HCT116 (cell line): Measurements from ENCODE around the gene CCNJL. TPM values are rescaled to one million over a fixed set of nuclear protein-coding genes. Genes with fewer than 3 reads are reported as not detected.

Source experiments
- ATAC-seq: fragments of 200-7000 bp; cut with Tn5 transposase; 2 replicates; pipeline ENCODE4 v1.9.1; 2020; ENCODE audit warnings: mild to moderate bottlenecking, moderate library complexity
- BruUV-seq: library from RNA; stranded (reverse); fragments of 400-500 nt; replicated peaks from 2 replicates; lab custom pipeline; 2021; lab: Mats Ljungman, UMichigan
- CTCF ChIA-PET: fragments of 300-600 bp; sonication (Branson Sonifier 250); formaldehyde crosslinking; loops from one replicate; lab custom pipeline; 2021; ENCODE audit warnings: antibody characterized with exemption; lab: Charles Lee
- POLR2A ChIA-PET: fragments of 300-600, 350-600 bp; sonication (Branson Sonifier 250); formaldehyde crosslinking; loops from one replicate; lab custom pipeline; 2021; ENCODE audit warnings: antibody characterized with exemption; lab: Charles Lee
- RAD21 ChIA-PET, 2 experiments: fragments of 300-600 bp; sonication (Branson Sonifier 250); formaldehyde crosslinking; loops; one replicate each; lab custom pipeline; 2023; ENCODE audit warnings: low total read pairs in 2 of 2; ENCODE audit not compliant: uncharacterized antibody in 2 of 2, unreplicated experiment in 2 of 2, low non-redundant PET in 1 of 2; lab: Charles Lee
- DNase-seq: peaks from one replicate; pipeline ENCODE4 v3.0.0-alpha.2; 2010; ENCODE audit warnings: low read depth, low spot score
- H2AFZ ChIP-seq: fragments of 200-600 bp; shearing (Covaris generic), sonication (generic); 2 replicates; pipeline ENCODE4 v1.6.1; 2017; ENCODE audit warnings: low read depth, mixed run types, mixed read lengths, antibody characterized with exemption, low read length; ENCODE audit not compliant: poor library complexity, severe bottlenecking
- H3K27ac ChIP-seq: 2 replicates; pipeline ENCODE4 v1.5.1; 2012; ENCODE audit warnings: low read depth, low read length
- H3K27me3 ChIP-seq: fragments of 200-600 bp; sonication (generic); 2 replicates; pipeline ENCODE4 v1.6.1; 2016; ENCODE audit warnings: mixed run types, low read length, mixed read lengths; ENCODE audit not compliant: insufficient read depth
- H3K36me3 ChIP-seq, 2 experiments: fragments of 200-500 bp in 1 of 2; fragments of 200-600 bp in 1 of 2; sonication (Bioruptor generic) in 1 of 2; sonication (generic) in 1 of 2; 2 replicates each; pipeline versions ENCODE4 v1.5.1 to v1.6.1; 2014 to 2016; ENCODE audit warnings: low read length in 2 of 2, inconsistent platforms in 1 of 2, mixed read lengths in 1 of 2, mixed run types in 1 of 2; ENCODE audit not compliant: insufficient read depth in 2 of 2, control insufficient read depth in 1 of 2
- H3K4me1 ChIP-seq, 2 experiments: fragments of 200-600 bp in 1 of 2; sonication (generic) in 1 of 2; 2 replicates each; pipeline versions ENCODE4 v1.5.1 to v1.6.1; 2012 to 2017; ENCODE audit warnings: low read length in 2 of 2, inconsistent platforms in 1 of 2, mild to moderate bottlenecking in 1 of 2, mixed read lengths in 1 of 2, mixed run types in 1 of 2, moderate library complexity in 1 of 2; ENCODE audit not compliant: insufficient read depth in 2 of 2, control insufficient read depth in 1 of 2
- H3K4me2 ChIP-seq: fragments of 200-600 bp; sonication (generic); 2 replicates; pipeline ENCODE4 v1.6.1; 2017; ENCODE audit warnings: mixed run types, low read length, mixed read lengths
- H3K4me3 ChIP-seq, 2 experiments: fragments of 200-600 bp in 1 of 2; sonication (generic) in 1 of 2; replicated peaks in 1 of 2; 2 replicates each; pipeline ENCODE4 v1.5.1; 2011 to 2016; ENCODE audit warnings: low read length in 2 of 2, control low read depth in 1 of 2, low read depth in 1 of 2, mild to moderate bottlenecking in 1 of 2, mixed read lengths in 1 of 2, mixed run types in 1 of 2
- H3K79me2 ChIP-seq: fragments of 200-600 bp; sonication (generic); 2 replicates; pipeline ENCODE4 v1.6.1; 2017; ENCODE audit warnings: mild to moderate bottlenecking, mixed run types, low read length, moderate library complexity, mixed read lengths; ENCODE audit not compliant: insufficient read depth
- H3K9ac ChIP-seq: fragments of 200-600 bp; sonication (generic); 2 replicates; pipeline ENCODE4 v1.6.1; 2016; ENCODE audit warnings: low read length, mixed read lengths
- H3K9me2 ChIP-seq: fragments of 200-600 bp; sonication (generic), shearing (Covaris generic); 2 replicates; pipeline ENCODE4 v1.6.1; 2017; ENCODE audit warnings: mixed run types, mild to moderate bottlenecking, moderate library complexity; ENCODE audit not compliant: insufficient read depth
- H3K9me3 ChIP-seq, 2 experiments: fragments of 200-500 bp in 1 of 2; fragments of 200-600 bp in 1 of 2; sonication (Bioruptor generic) in 1 of 2; sonication (generic) in 1 of 2; 2 replicates each; pipeline ENCODE4 v1.6.1; 2014 to 2017; ENCODE audit warnings: low read length in 2 of 2, mixed read lengths in 2 of 2, inconsistent platforms in 1 of 2, low read depth in 1 of 2, mild to moderate bottlenecking in 1 of 2, mixed run types in 1 of 2, moderate library complexity in 1 of 2; ENCODE audit not compliant: control insufficient read depth in 1 of 2, insufficient read depth in 1 of 2
- H4K20me1 ChIP-seq: fragments of 200-600 bp; sonication (generic), shearing (Covaris generic); 2 replicates; pipeline ENCODE4 v1.6.1; 2017; ENCODE audit warnings: mixed run types, mild to moderate bottlenecking, moderate library complexity; ENCODE audit not compliant: insufficient read depth
- ATF3 ChIP-seq: IDR thresholded peaks from 2 replicates; pipeline ENCODE4 v1.6.1; 2012
- CEBPB ChIP-seq: IDR thresholded peaks from 2 replicates; pipeline ENCODE4 v1.6.1; 2012; ENCODE audit warnings: low read depth
- CTCF ChIP-seq, 3 experiments: fragments of 200-600 bp in 1 of 3; sonication (generic) in 1 of 3; IDR thresholded peaks in 2 of 3; conservative IDR thresholded peaks in 1 of 3; 2 replicates each; pipeline ENCODE4 v1.5.1; 2012 to 2017; ENCODE audit warnings: low read depth in 2 of 3, low read length in 2 of 3, antibody characterized with exemption in 1 of 3, borderline replicate concordance in 1 of 3, control low read depth in 1 of 3, mild to moderate bottlenecking in 1 of 3, mixed read lengths in 1 of 3, mixed run types in 1 of 3, moderate library complexity in 1 of 3; ENCODE audit not compliant: insufficient read depth in 1 of 3
- ELF1 ChIP-seq: IDR thresholded peaks from 2 replicates; pipeline ENCODE4 v1.6.1; 2012; ENCODE audit warnings: low read depth, borderline replicate concordance
- JUND ChIP-seq: IDR thresholded peaks from 2 replicates; pipeline ENCODE4 v1.6.1; 2012
- REST ChIP-seq: IDR thresholded peaks from 2 replicates; pipeline ENCODE4 v1.6.1; 2012; ENCODE audit warnings: low read depth
- SP1 ChIP-seq: IDR thresholded peaks from 2 replicates; pipeline ENCODE4 v1.6.1; 2012; ENCODE audit warnings: low read depth
- intact Hi-C: fragments of 100-400 bp; cut with micrococcal nuclease; formaldehyde crosslinking; loops from 2 replicates; pipeline ENCODE4 v1.10.0; 2022
- total RNA-seq: library from RNA; stranded (reverse); gene quantifications from one replicate; pipeline ENCODE4 v1.2.1, GENCODE V29; 2021; ENCODE audit not compliant: unreplicated experiment
- TF ChIP-seq, protein P1 (sequence below): IDR thresholded peaks from 2 replicates; pipeline ENCODE4 v1.6.1; 2011; ENCODE audit warnings: mild to moderate bottlenecking, low read length, moderate library complexity; ENCODE audit not compliant: insufficient replicate concordance; ENCODE audit errors: extremely low read depth

The CCNJL gene
- total RNA-seq, 1 experiment from 2014 or later, result 2.9 TPM

- TF ChIP-seq JUND (no peak), REST (no peak), CTCF (IDR thresholded peaks at IDR 0.05 in 2 of 3, conservative IDR thresholded peaks at IDR 0.05 in 1 of 3; ENCODE audit: borderline replicate concordance in 1 of 3, insufficient read depth in 1 of 3, low read depth in 2 of 3, low read length in 2 of 3) (no peak), ATF3 (no peak), ELF1 (no peak), CEBPB (no peak), SP1 (no peak)
- TF ChIP-seq, protein P1, sequence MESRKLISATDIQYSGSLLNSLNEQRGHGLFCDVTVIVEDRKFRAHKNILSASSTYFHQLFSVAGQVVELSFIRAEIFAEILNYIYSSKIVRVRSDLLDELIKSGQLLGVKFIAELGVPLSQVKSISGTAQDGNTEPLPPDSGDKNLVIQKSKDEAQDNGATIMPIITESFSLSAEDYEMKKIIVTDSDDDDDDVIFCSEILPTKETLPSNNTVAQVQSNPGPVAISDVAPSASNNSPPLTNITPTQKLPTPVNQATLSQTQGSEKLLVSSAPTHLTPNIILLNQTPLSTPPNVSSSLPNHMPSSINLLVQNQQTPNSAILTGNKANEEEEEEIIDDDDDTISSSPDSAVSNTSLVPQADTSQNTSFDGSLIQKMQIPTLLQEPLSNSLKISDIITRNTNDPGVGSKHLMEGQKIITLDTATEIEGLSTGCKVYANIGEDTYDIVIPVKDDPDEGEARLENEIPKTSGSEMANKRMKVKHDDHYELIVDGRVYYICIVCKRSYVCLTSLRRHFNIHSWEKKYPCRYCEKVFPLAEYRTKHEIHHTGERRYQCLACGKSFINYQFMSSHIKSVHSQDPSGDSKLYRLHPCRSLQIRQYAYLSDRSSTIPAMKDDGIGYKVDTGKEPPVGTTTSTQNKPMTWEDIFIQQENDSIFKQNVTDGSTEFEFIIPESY, result no peak
- Histone ChIP-seq H3K79me2 (no peaks in the 10 kb centered on the region), H3K4me2 (no peak overlapping the region), H3K9me2 (no peaks in the 10 kb centered on the region), H3K27ac (no peak overlapping the region; the same call in 1 of the 2 replicates), H3K27me3 (no peaks in the 10 kb centered on the region), H3K4me1 (peaks cover 0 to 10% of the 10 kb centered on the region in 2 experiments; a peak in 1 of 4 replicates), H3K9ac (no peak overlapping the region), H3K36me3 (no peaks in the 10 kb centered on the region), H3K4me3 (no peak overlapping the region), H4K20me1 (no peaks in the 10 kb centered on the region), H2AFZ (no peak overlapping the region), H3K9me3 (no peaks in the 10 kb centered on the region)
- intact Hi-C loops, result no loop called here
- ChIA-PET RAD21 (no interaction called here), POLR2A (no interaction called here), CTCF (no interaction called here)
- DNase-seq (no peak), ATAC-seq (no peak)
- no TSS peak for BruUV-seq
Observed at GRCh38 chr5:160287378-160288051, 24.8 kb downstream of the CCNJL start.
